GM13976 (cell line): ENCODE data around the gene PUS1.

Source experiments
- DNase-seq: peaks from one replicate; pipeline ENCODE4 v3.0.0; 2012; ENCODE audit warnings: low spot score
- in situ Hi-C: fragments of 300-500 bp; cut with MboI; formaldehyde crosslinking; loops from one replicate; pipeline ENCODE4 v1.12.0; 2022; ENCODE audit warnings: low sequenced_read_pairs, mixed read lengths, inconsistent platforms; ENCODE audit not compliant: unreplicated experiment
- TF ChIP-seq, protein P1 (sequence below): IDR thresholded peaks from 2 replicates; pipeline ENCODE4 v1.5.1; 2012; ENCODE audit warnings: borderline replicate concordance, mild to moderate bottlenecking; ENCODE audit not compliant: insufficient read depth; ENCODE audit errors: extremely low read depth, missing control alignments, control extremely low read depth

The PUS1 gene

DNA sequence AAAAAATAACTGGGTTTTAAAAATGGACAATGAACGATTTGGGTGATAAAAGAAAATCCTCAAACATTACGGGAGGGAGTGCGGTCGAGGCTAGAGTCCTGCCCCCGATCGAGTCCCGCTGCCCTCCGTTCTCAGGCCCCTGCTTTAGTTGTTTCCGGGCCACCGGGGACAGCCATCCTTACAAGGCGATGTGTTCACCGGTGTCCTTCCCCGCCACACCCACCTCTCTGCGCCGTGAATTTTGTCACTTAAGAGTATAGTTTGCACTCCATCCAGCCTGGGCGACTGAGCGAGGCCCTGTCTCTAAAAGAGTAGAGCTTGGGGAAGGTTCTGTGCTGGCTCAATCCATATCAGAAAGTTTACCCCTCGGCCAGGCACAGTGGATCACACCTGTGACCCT is 31.8 kb upstream of the PUS1 start:
- no peak for DNase-seq
- in situ Hi-C loops, result no loop called here
- TF ChIP-seq, protein P1, sequence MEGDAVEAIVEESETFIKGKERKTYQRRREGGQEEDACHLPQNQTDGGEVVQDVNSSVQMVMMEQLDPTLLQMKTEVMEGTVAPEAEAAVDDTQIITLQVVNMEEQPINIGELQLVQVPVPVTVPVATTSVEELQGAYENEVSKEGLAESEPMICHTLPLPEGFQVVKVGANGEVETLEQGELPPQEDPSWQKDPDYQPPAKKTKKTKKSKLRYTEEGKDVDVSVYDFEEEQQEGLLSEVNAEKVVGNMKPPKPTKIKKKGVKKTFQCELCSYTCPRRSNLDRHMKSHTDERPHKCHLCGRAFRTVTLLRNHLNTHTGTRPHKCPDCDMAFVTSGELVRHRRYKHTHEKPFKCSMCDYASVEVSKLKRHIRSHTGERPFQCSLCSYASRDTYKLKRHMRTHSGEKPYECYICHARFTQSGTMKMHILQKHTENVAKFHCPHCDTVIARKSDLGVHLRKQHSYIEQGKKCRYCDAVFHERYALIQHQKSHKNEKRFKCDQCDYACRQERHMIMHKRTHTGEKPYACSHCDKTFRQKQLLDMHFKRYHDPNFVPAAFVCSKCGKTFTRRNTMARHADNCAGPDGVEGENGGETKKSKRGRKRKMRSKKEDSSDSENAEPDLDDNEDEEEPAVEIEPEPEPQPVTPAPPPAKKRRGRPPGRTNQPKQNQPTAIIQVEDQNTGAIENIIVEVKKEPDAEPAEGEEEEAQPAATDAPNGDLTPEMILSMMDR, result no peak

DNA sequence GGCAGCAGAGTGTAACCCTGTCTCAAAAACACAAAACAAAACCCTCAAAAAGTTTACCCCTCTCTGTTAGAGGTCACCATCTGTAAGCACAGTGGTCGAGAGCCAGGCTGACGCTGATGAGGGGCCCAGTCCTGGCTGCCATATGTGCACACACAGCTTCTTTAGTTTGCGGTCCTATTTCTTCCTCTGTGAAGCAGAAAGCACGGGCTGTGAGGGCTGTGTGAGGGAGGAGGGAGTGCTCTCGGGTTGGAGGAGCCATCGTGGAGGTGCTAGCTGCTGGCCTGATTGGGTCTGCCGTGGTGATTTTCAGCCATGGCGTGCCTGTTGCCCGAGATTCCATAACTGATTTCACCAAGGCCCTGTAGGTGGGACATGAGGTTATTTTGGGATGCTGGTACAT is 31.2 kb upstream of the PUS1 start:
- DNase-seq, result no peak
- in situ Hi-C loops, result no loop called here
- TF ChIP-seq, protein P1, result no peak

DNA sequence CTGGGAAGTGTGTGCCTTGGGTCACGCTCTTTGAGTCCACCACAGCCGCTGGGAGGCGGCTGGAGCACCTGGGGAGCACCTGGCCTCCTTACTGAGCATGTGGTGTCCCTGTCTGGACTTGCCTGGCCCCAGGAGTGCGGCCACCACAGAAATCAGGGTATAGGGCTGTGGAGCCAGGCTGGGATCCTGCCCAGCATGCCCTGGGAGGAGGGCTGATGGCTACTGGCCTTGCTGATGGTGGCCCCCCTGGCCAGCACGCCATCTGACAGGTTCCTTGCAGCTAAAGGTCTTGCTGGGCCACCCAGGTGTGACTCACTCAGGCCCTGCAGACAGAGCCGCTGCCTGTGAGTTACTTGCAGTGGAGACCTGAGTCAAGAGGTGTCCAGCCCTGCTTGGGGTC is 28.7 kb upstream of the PUS1 start:
- in situ Hi-C loops, result no loop called here
- TF ChIP-seq, protein P1, result no peak
- no peak for DNase-seq

DNA sequence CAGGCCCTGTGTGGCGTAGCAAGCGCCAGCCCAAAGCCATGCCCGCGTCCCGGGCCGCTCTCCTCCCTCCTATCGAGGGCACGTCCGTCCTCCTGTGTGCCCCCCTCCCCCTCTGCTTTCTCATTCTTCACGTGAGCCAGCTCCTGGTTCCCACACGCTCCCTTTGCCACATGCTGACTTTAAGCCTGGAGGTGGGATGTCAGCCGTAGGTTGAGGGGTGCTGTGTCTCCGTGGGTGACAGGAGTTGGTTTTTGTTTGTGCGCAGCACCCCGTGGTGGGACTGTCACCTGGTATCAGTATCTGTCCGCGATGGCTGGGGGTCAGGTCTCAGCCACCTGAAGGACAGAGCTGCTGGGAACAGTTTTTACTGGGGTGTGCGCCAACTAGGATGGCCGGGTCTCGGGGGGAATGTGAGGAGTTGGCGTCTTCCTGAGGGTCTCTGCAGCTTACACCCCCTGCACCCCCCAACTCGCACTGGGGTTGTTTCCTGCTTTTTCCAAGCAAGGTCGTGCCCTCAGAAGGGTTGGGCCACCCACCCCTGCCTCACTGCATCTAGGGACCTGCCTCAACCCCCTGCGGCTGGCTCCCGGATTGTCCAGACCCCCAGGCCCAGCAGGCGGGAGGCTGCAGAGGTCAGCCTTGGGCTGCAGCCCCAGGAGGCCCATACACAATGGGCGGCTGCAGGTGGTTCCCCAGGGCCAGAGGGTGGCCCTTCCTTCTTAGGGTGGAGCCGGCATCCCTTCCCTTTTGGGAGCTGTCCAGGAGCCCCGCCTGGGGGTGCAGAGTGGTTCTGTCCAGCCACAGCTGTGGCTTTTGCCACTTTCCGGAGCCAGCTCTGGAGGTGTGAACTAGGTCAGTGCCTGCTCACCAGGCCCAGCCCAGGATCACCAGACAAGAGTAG is 27.4 kb upstream of the PUS1 start:
- in situ Hi-C loops, result no loop called here
- TF ChIP-seq, protein P1, result no peak

DNA sequence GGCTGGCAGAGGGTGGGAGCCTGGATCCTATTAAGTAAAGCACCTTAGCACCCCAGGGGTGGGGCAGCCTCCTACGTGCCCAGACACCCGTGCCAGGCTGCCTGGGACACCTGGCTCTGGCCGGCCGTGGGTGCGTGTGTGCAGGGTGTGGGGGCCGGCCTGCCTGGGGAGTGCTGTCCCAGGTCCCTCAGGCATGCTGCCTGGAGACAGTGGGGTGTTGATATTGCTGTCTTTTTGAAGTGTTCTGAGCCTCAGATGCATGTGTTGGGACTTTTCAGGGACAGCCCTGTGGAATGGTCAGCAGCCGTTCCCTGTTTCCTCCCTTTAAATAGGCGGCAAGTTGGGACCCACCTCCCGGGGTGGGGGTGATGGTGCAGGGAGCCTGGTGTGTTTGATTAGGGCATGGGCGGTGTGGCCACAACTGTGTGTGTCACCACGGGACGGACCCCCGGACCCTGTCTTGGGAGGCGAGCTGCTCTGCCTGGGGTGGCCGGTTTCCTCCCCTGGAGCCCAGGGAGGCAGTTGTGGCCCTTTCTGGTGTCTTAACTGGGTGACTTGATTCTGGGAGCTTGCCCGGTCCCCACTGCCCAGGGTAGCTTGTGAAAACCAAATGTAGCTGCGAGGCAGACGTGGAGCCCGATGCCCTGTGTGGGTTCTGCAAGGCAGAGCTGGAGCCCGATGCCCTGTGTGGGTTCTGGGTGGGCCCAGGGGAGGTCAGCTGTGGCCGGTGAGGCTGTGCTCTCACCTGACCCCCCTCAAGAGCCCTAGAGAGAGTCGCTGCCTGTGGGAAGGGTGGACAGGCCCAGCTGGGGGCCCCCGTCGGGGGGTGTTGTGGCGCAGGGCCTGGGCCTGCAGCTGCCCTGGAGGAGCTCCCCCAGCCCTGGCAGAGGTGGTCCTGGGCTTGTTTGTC is 26.5 kb upstream of the PUS1 start:
- in situ Hi-C loops, result no loop called here
- TF ChIP-seq, protein P1, result no peak
- DNase-seq, result no peak

More for the DNA sequence above, 27.4 kb upstream of the PUS1 start:
- no peak for DNase-seq
